Retinal pigment epithelial cell (primary cell): ENCODE data around the gene DSP.

Experiments used
- DNase-seq: peaks from one replicate; pipeline ENCODE4 v3.0.0-alpha.2; 2010; ENCODE audit warnings: low read depth
- H3K4me3 ChIP-seq: 2 replicates; pipeline ENCODE4 v1.5.1; 2011; ENCODE audit warnings: mild to moderate bottlenecking, low read length, control low read depth, moderate library complexity
- CTCF ChIP-seq: conservative IDR thresholded peaks from 2 replicates; pipeline ENCODE4 v1.5.1; 2011; ENCODE audit warnings: low read depth, low read length, control low read depth, inconsistent platforms

DSP gene

GRCh38 chr6:7579851-7580250 is 38.4 kb downstream of the DSP start:
- TF ChIP-seq CTCF = no peak
- H3K4me3 ChIP-seq = no peak overlapping the region
- no peak for DNase-seq

- no peak for TF ChIP-seq CTCF
Measured at GRCh38 chr6:7580537-7580926, 39.1 kb downstream of the DSP start.

GRCh38 chr6:7580927-7581618 is 39.6 kb downstream of the DSP start:
- H3K4me3 ChIP-seq = no peak overlapping the region
- no peak for TF ChIP-seq CTCF
- DNase-seq = no peak

More at GRCh38 chr6:7580537-7580926, 39.1 kb downstream of the DSP start:
- no peak for DNase-seq
- H3K4me3 ChIP-seq = no peak overlapping the region

GRCh38 chr6:7585287-7585930 is 43.9 kb downstream of the DSP start:
- TF ChIP-seq CTCF = no peak
- H3K4me3 ChIP-seq = no peak overlapping the region
- no peak for DNase-seq

- no peak overlapping the region for H3K4me3 ChIP-seq
- DNase-seq = no peak
- TF ChIP-seq CTCF = no peak
Measured at GRCh38 chr6:7587631-7588100, 46.2 kb downstream of the DSP start.

- TF ChIP-seq CTCF = no peak
- no peak for DNase-seq
Measured at GRCh38 chr6:7588506-7588905, 47.0 kb downstream of the DSP start.

GRCh38 chr6:7589221-7589620 is 47.8 kb downstream of the DSP start:
- no peak for TF ChIP-seq CTCF
- no peak overlapping the region for H3K4me3 ChIP-seq

More at GRCh38 chr6:7588506-7588905, 47.0 kb downstream of the DSP start:
- no peak overlapping the region for H3K4me3 ChIP-seq

More at GRCh38 chr6:7589221-7589620, 47.8 kb downstream of the DSP start:
- no peak for DNase-seq
